Pancreas (tissue), 10 donors: ENCODE measurements around the gene ANKS1B. TPM values are rescaled to one million over a fixed set of nuclear protein-coding genes. Genes with fewer than 3 reads are reported as not detected.

ENCODE experiments used
- ATAC-seq, 4 donors: fragments of 200-7000 bp; cut with Tn5 transposase; one replicate each; pipeline versions ENCODE4 v1.8.0 to v1.9.1; 2020; ENCODE audit warnings: mild to moderate bottlenecking in 4 of 4, moderate library complexity in 4 of 4
- DNase-seq, 6 donors: peaks; one replicate each; pipeline ENCODE4 v3.0.0-alpha.2; 2020
- FAIRE-seq: peaks from 2 replicates; lab custom pipeline; 2012; peaks lifted over from hg19 to GRCh38; lab: Jason Lieb, UNC
- H3K27ac ChIP-seq, 4 donors: fragments of 200-600 bp; sonication (generic); 1 replicate in 3 of 4; 2 replicates in 1 of 4; pipeline versions ENCODE4 v1.5.0 to v1.8.0; 2020
- H3K27me3 ChIP-seq, 4 donors: fragments of 200-600 bp; one replicate each; pipeline ENCODE4 v1.8.0; 2021
- H3K36me3 ChIP-seq, 3 donors: fragments of 200-600 bp; sonication (generic) in 1 of 3; one replicate each; pipeline versions ENCODE4 v1.5.0 to v1.8.0; 2020 to 2021
- H3K4me1 ChIP-seq, 3 donors: fragments of 200-600 bp; one replicate each; pipeline ENCODE4 v1.8.0; 2021
- H3K4me3 ChIP-seq, 4 donors: fragments of 200-600 bp; sonication (generic) in 2 of 4; one replicate each; pipeline versions ENCODE4 v1.5.0 to v1.8.0; 2020 to 2021
- H3K9me3 ChIP-seq, 4 donors: fragments of 200-600 bp; one replicate each; pipeline ENCODE4 v1.8.0; 2021
- WGBS, 2 donors: extraction: QIAGEN DNeasy Blood & Tissue Kit; methylation state at CpG; one replicate each; pipeline ENCODE4 v1.1.7; 2013; 5-methylcytosine and 5-hydroxymethylcytosine counted together
- intact Hi-C, 3 donors: fragments of 100-400 bp; cut with DNase I; formaldehyde crosslinking; loops; one replicate each; pipeline versions ENCODE4 v1.11.1 to v1.14.2; 2022
- polyA plus RNA-seq, 2 donors: library from polyadenylated mRNA; stranded (reverse); fragments of 200-250 nt; gene quantifications; one replicate each; pipeline ENCODE4 v1.2.3, GENCODE V29; 2013
- total RNA-seq, 6 donors: library from RNA; stranded (reverse); fragmentation: NEBNext Ultra II Directional in 4 of 6; extraction: Animal tissue kit (Norgen Biotek cat#: 25700) in 4 of 6; gene quantifications; one replicate each; pipeline versions ENCODE4 v1.2.1 to v1.2.4, GENCODE V29; 2021 to 2023
- TF ChIP-seq, protein P1 (sequence below), 4 donors: fragments of 200-600 bp; sonication (generic) in 3 of 4; IDR thresholded peaks; one replicate each; pipeline versions ENCODE4 v1.5.0 to v1.8.0; 2021; ENCODE audit warnings: antibody characterized with exemption in 4 of 4
- donor health status: healthy with polysubstance abuse.
- donor health status: DM: no; HTN: no; CAD: no; lungs with moderate emphysema.
- donor health status: DM: no; HTN: no; CAD: no.
- donor health status: control.
- donor health status: control.
- donor health status: Bipolar disorder and iron deficiency.
- donor health status: DM: yes; HTN: yes; CAD: no.
- donor health status: DM: no; HTN: no; CAD: no.
- donor health status: DM: no; HTN: no; CAD: no.
- donor health status: DM: yes; HTN: yes; CAD: no.

The ANKS1B gene
- total and polyA plus RNA-seq, 8 donors = 0.49 to 3.2 (median 1.9) TPM

DNA sequence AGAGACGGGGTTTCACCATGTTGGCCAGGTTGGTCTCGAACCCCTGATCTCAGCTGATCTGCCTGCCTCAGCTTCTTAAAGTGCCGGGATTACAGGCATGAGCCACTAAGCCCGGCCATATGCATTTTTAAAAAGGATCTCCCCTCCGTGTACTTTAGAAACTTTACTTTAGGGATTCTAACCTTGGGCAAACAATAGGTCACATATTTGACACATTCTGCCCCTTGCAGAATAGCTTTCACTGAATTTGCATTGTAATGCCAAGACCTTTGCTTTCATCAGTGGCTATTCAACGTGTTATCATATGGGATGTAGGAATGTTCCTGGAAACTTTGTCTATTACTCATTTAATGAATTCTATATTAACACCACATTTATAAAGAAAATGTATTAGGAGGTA lies 11.4 kb upstream of the ANKS1B start:
- Histone ChIP-seq H3K36me3 (no peaks in the 10 kb centered on the region), H3K27ac (no peak overlapping the region), H3K4me1 (no peaks in the 10 kb centered on the region), H3K27me3 (no peaks in the 10 kb centered on the region), H3K9me3 (no peaks in the 10 kb centered on the region), H3K4me3 (no peak overlapping the region)
- intact Hi-C loops = no loop called here
- TF ChIP-seq, protein P1, sequence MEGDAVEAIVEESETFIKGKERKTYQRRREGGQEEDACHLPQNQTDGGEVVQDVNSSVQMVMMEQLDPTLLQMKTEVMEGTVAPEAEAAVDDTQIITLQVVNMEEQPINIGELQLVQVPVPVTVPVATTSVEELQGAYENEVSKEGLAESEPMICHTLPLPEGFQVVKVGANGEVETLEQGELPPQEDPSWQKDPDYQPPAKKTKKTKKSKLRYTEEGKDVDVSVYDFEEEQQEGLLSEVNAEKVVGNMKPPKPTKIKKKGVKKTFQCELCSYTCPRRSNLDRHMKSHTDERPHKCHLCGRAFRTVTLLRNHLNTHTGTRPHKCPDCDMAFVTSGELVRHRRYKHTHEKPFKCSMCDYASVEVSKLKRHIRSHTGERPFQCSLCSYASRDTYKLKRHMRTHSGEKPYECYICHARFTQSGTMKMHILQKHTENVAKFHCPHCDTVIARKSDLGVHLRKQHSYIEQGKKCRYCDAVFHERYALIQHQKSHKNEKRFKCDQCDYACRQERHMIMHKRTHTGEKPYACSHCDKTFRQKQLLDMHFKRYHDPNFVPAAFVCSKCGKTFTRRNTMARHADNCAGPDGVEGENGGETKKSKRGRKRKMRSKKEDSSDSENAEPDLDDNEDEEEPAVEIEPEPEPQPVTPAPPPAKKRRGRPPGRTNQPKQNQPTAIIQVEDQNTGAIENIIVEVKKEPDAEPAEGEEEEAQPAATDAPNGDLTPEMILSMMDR (IDR thresholded peaks at IDR 0.05) = no peak
- 36 to 38% methylated on average over 6 of the region's 6 CpGs for WGBS, 2 donors
- DNase-seq (no peak), ATAC-seq (no peak), FAIRE-seq (no peak)

DNA sequence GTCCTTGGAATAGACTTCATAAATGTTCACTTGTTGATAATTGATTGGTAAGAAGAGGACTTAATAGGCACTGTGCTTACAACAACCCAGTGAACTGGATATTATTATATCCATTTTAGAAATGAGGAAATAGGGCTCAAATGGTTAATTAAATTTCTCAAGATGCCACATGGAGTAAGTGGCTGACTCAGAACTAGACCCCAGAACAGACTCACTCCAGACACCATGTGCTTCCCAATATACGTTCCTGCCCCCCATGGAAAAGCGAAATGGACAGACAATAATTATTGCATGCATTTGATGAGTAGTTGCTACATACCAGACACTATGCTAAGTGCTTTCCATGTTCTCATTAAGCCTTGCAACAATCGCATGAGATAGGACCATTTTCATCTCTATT lies 895 bp upstream of the ANKS1B start:
- WGBS, 2 donors = 66% methylated on average over 3 of the region's 3 CpGs
- Histone ChIP-seq H3K4me1 (no peaks in the 10 kb centered on the region), H3K36me3 (no peaks in the 10 kb centered on the region), H3K27ac (no peak overlapping the region), H3K4me3 (peak overlapping the region in 2 of 4 donors; percentile 42 to 58), H3K27me3 (no peaks in the 10 kb centered on the region), H3K9me3 (no peaks in the 10 kb centered on the region)
- no peak for DNase-seq
- no peak for ATAC-seq
- no peak for FAIRE-seq
- TF ChIP-seq, protein P1 (IDR thresholded peaks at IDR 0.05) = no peak
- intact Hi-C loops = no loop called here

DNA sequence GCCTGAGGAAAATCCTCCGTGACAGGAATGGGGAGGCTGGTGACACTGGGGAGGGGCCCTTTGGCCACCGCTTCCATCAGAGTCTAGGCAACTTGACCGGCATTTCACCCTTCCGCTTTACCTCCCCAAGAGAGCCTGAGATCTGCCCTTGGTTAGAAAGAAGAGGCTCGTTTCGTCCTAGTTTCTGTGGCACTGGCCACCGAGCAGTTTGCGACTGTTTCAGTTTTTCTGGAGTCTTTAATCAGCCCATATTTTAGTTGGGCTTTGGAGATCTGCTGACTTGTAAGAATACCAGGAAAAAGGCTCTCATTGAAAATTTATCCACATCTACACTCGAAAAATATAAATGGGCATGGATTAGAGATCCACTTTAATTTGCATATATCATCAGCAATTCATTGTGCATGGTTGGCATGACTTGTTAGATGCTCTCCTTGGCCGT lies 414 bp upstream of the ANKS1B start:
- H3K36me3 ChIP-seq = no peaks in the 10 kb centered on the region
- ATAC-seq = peak in 2 of 4 donors; percentile 15 to 34
- DNase-seq = no peak
- 0 to 1% methylated on average over 10 of the region's 10 CpGs for WGBS, 2 donors
- intact Hi-C loops = no loop called here
- no peaks in the 10 kb centered on the region for H3K9me3 ChIP-seq
- no peak for FAIRE-seq
- peak overlapping the region; percentile 29 to 58 (median 37) for H3K4me3 ChIP-seq
- TF ChIP-seq, protein P1 (IDR thresholded peaks at IDR 0.05) = no peak
- H3K27ac ChIP-seq = no peak overlapping the region
- no peaks in the 10 kb centered on the region for H3K4me1 ChIP-seq
- no peaks in the 10 kb centered on the region for H3K27me3 ChIP-seq

DNA sequence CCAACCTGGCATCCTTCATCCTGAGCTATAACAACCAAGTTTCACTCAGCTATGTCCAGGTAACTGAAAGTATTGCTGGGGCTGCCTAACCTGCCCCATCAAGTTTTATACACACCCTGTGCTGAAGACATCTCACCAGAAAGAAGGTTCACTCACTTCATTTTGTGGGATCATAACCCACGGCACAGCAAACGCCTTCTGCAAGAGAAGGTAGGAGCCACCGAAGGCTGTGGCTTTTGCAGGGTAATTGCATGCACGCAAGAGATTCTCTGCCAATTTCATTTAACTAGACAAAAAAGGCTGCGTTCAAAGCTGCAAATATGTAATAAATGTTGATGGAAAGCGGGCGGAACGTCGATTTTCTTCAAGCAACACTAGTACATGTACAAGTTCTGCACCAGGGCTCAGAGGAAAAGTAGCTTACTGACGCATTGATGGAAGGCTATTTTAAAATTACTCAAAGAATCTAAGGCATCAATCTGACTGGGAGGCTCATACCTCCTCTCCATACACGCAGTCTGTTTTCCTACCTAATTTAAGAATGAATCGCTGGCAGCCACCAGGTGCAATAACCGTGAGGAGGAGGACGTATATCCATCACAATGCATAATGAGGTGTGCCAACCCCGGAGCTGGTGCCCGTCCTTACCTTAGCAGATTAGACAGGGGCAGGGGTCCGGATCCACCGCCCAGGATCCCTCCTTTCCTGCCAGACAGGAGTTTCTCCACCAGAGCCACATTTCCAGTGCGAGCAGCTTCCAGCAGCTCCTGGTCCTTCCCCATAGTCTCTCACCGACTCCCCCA lies 1.1 kb downstream of the ANKS1B start:
- DNase-seq (no peak), FAIRE-seq (no peak), ATAC-seq (peak in 3 of 4 donors; percentile 15 to 39 (median 22))
- Histone ChIP-seq H3K27me3 (no peaks in the 10 kb centered on the region), H3K36me3 (no peaks in the 10 kb centered on the region), H3K9me3 (no peaks in the 10 kb centered on the region), H3K4me3 (peak overlapping the region; percentile 26 to 48 (median 36)), H3K27ac (no peak overlapping the region), H3K4me1 (no peaks in the 10 kb centered on the region)
- intact Hi-C loops = no loop called here
- 16 to 17% methylated on average over 20 of the region's 20 CpGs for WGBS, 2 donors
- TF ChIP-seq, protein P1 (IDR thresholded peaks at IDR 0.05) = no peak

DNA sequence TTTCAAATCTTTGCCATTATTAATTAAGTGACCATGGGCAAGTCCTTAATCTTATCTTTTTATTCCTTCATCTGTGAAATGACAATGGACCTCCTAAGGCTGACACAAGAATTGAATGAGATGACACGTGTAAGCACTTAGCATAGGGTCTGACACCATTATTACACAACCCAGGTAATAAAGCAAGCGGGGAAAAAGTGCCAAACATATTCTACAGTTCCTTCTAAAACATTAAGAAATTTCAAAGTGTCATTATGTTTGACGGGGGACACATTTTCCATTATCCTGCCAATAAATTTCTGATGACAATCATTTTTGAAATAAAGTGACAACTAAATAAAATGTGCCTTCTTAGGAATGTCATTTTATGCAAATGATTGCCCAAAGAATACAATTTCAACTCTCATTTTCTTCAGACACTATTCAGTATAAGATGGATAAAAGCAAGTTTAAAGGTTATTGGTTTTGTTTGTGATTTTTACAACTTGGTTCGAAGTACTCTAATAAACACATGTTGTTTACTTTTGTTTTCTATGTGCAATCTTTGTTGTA lies 3.0 kb downstream of the ANKS1B start:
- FAIRE-seq (no peak), DNase-seq (no peak), ATAC-seq (no peak)
- H3K36me3 ChIP-seq = no peaks in the 10 kb centered on the region
- TF ChIP-seq, protein P1 (IDR thresholded peaks at IDR 0.05) = no peak
- intact Hi-C loops = no loop called here
- no peak overlapping the region for H3K4me3 ChIP-seq
- 61 to 66% methylated on average over 4 of the region's 4 CpGs for WGBS, 2 donors
- no peaks in the 10 kb centered on the region for H3K4me1 ChIP-seq
- no peaks in the 10 kb centered on the region for H3K27me3 ChIP-seq
- no peaks in the 10 kb centered on the region for H3K9me3 ChIP-seq
- H3K27ac ChIP-seq = no peak overlapping the region
